Omental fat pad (tissue), 4 donors: ENCODE results near the gene TSHZ3. TPM values are rescaled to one million over a fixed set of nuclear protein-coding genes. Genes with fewer than 3 reads are reported as not detected.

Experiments
- ATAC-seq: fragments of 150-250 bp; one replicate; pipeline ENCODE4 v1.9.1; 2016; ENCODE audit warnings: mild to moderate bottlenecking, moderate library complexity; ENCODE audit not compliant: low FRiP score
- DNase-seq: peaks from one replicate; pipeline ENCODE4 v3.0.0-alpha.2; 2019; ENCODE audit warnings: low spot score
- CTCF ChIP-seq, 3 donors: fragments of 450-650 bp; IDR thresholded peaks; one replicate each; pipeline ENCODE4 v1.5.1; 2016 to 2017; ENCODE audit warnings: antibody characterized with exemption in 3 of 3, mild to moderate bottlenecking in 3 of 3, moderate library complexity in 2 of 3
- total RNA-seq, 4 donors: library from RNA; depleted of rRNA; stranded (reverse); fragments of >200 nt; gene quantifications; one replicate each; pipeline ENCODE4 v1.1.0, GENCODE V29; 2016

The TSHZ3 gene
- total RNA-seq, 4 donors from 2014 or later: 6.3 to 10.6 (median 10.4) TPM

- ATAC-seq: no peak
- no peak for TF ChIP-seq CTCF (IDR thresholded peaks at IDR 0.05)
- no peak for DNase-seq
Observed at GRCh38 chr19:31351855-31352195, 2.6 kb upstream of the TSHZ3 start.

- no peak for DNase-seq
- peak; percentile 16 for ATAC-seq
- TF ChIP-seq CTCF (IDR thresholded peaks at IDR 0.05): no peak
Observed at GRCh38 chr19:31351056-31351854, 2.0 kb upstream of the TSHZ3 start.

GRCh38 chr19:31350693-31351055, 1.4 kb upstream of the TSHZ3 start:
- no peak for TF ChIP-seq CTCF (IDR thresholded peaks at IDR 0.05)
- DNase-seq: no peak
- ATAC-seq: peak; percentile 80

GRCh38 chr19:31350033-31350692, 927 bp upstream of the TSHZ3 start:
- no peak for TF ChIP-seq CTCF (IDR thresholded peaks at IDR 0.05)
- DNase-seq: no peak
- peak; percentile 43 for ATAC-seq

GRCh38 chr19:31348481-31349159, 616 bp downstream of the TSHZ3 start:
- no peak for TF ChIP-seq CTCF (IDR thresholded peaks at IDR 0.05)
- ATAC-seq (no peak), DNase-seq (no peak)

- DNase-seq (no peak), ATAC-seq (no peak)
- TF ChIP-seq CTCF (IDR thresholded peaks at IDR 0.05): no peak
Observed at GRCh38 chr19:31347828-31348392, 1.3 kb downstream of the TSHZ3 start.
